Limb (tissue), 2 donors: Measurements from ENCODE around the gene UBE2E2.

ENCODE experiments used
- DNase-seq, 2 donors: peaks; one replicate each; pipeline ENCODE4 v3.0.0-alpha.2; 2016; ENCODE audit errors: extremely low spot score in 2 of 2

The UBE2E2 gene

GRCh38 chr3:23533596-23533995 is 330.5 kb downstream of the UBE2E2 start:
- no peak for DNase-seq

- no peak for DNase-seq
Measured at GRCh38 chr3:23533996-23534395, 330.9 kb downstream of the UBE2E2 start.

- no peak for DNase-seq
Measured at GRCh38 chr3:23537101-23537551, 334.0 kb downstream of the UBE2E2 start.

- DNase-seq = no peak
Measured at GRCh38 chr3:23539185-23539584, 336.1 kb downstream of the UBE2E2 start.

- DNase-seq = no peak
Measured at GRCh38 chr3:23540600-23540999, 337.5 kb downstream of the UBE2E2 start.

- DNase-seq = no peak
Measured at GRCh38 chr3:23542079-23542478, 339.0 kb downstream of the UBE2E2 start.

- no peak for DNase-seq
Measured at GRCh38 chr3:23546181-23546580, 343.1 kb downstream of the UBE2E2 start.

- no peak for DNase-seq
Measured at GRCh38 chr3:23547905-23548650, 345.0 kb downstream of the UBE2E2 start.

GRCh38 chr3:23548706-23549105 is 345.6 kb downstream of the UBE2E2 start:
- DNase-seq = no peak

GRCh38 chr3:23549148-23549910 is 346.2 kb downstream of the UBE2E2 start:
- no peak for DNase-seq

- DNase-seq = no peak
Measured at GRCh38 chr3:23550402-23550801, 347.3 kb downstream of the UBE2E2 start.

GRCh38 chr3:23552506-23552905 is 349.4 kb downstream of the UBE2E2 start:
- DNase-seq = no peak

- no peak for DNase-seq
Measured at GRCh38 chr3:23553353-23553752, 350.2 kb downstream of the UBE2E2 start.

GRCh38 chr3:23565041-23565775 is 362.1 kb downstream of the UBE2E2 start:
- no peak for DNase-seq

- DNase-seq = no peak
Measured at GRCh38 chr3:23566499-23566898, 363.4 kb downstream of the UBE2E2 start.

- no peak for DNase-seq
Measured at GRCh38 chr3:23567917-23568316, 364.8 kb downstream of the UBE2E2 start.

GRCh38 chr3:23573827-23574226 is 370.7 kb downstream of the UBE2E2 start:
- no peak for DNase-seq

GRCh38 chr3:23574822-23575315 is 371.7 kb downstream of the UBE2E2 start:
- no peak for DNase-seq

GRCh38 chr3:23575697-23576096 is 372.6 kb downstream of the UBE2E2 start:
- no peak for DNase-seq

GRCh38 chr3:23576379-23576959 is 373.3 kb downstream of the UBE2E2 start:
- DNase-seq = no peak

GRCh38 chr3:23580096-23580713 is 377.1 kb downstream of the UBE2E2 start:
- no peak for DNase-seq
